Memory B cell (primary cell): Measurements from ENCODE around the gene ERBB4.

Experiments used
- ATAC-seq: fragments of 150-1000 bp; cut with Tn5 transposase; 2 replicates; pipeline ENCODE4 v1.10.0; 2021; ENCODE audit warnings: low read depth, mild to moderate bottlenecking, moderate library complexity
- DNase-seq, 2 donors: peaks; one replicate each; pipeline ENCODE4 v3.0.0; 2022; ENCODE audit warnings: low spot score in 2 of 2
- H3K27ac Mint-ChIP-seq: one replicate; pipeline ENCODE4 v1.8.0; 2022; ENCODE audit warnings: mild to moderate bottlenecking, moderate library complexity, mixed read lengths
- H3K27me3 Mint-ChIP-seq: one replicate; pipeline ENCODE4 v1.8.0; 2022; ENCODE audit warnings: mixed read lengths
- H3K36me3 Mint-ChIP-seq: one replicate; pipeline ENCODE4 v1.8.0; 2022; ENCODE audit warnings: mild to moderate bottlenecking, mixed read lengths
- H3K4me1 Mint-ChIP-seq: one replicate; pipeline ENCODE4 v1.8.0; 2022; ENCODE audit warnings: mixed read lengths
- H3K4me3 Mint-ChIP-seq: one replicate; pipeline ENCODE4 v1.8.0; 2022; ENCODE audit warnings: mild to moderate bottlenecking, moderate library complexity, mixed read lengths
- H3K9me3 Mint-ChIP-seq: one replicate; pipeline ENCODE4 v1.8.0; 2022; ENCODE audit warnings: mixed read lengths

Gene ERBB4

GRCh38 chr2:212428681-212429478 is 109.7 kb downstream of the ERBB4 start:
- H3K4me1 Mint-ChIP-seq, result no peaks in the 10 kb centered on the region
- ATAC-seq (no peak), DNase-seq (no peak)
- H3K36me3 Mint-ChIP-seq, result no peaks in the 10 kb centered on the region
- no peaks in the 10 kb centered on the region for H3K27me3 Mint-ChIP-seq
- H3K27ac Mint-ChIP-seq, result no peak overlapping the region
- H3K4me3 Mint-ChIP-seq, result no peak overlapping the region
- peaks cover 1% of the 10 kb centered on the region for H3K9me3 Mint-ChIP-seq

- Mint-ChIP-seq H3K4me1 (no peaks in the 10 kb centered on the region), H3K36me3 (no peaks in the 10 kb centered on the region), H3K27me3 (no peaks in the 10 kb centered on the region), H3K9me3 (peaks cover 1% of the 10 kb centered on the region), H3K27ac (no peak overlapping the region), H3K4me3 (no peak overlapping the region)
- no peak for ATAC-seq
- DNase-seq, result no peak
Measured at GRCh38 chr2:212427638-212428037, 111.0 kb downstream of the ERBB4 start.

- H3K4me3 Mint-ChIP-seq, result no peak overlapping the region
- no peak overlapping the region for H3K27ac Mint-ChIP-seq
- ATAC-seq (no peak), DNase-seq (no peak)
- peaks cover 1% of the 10 kb centered on the region for H3K9me3 Mint-ChIP-seq
- no peaks in the 10 kb centered on the region for H3K27me3 Mint-ChIP-seq
- no peaks in the 10 kb centered on the region for H3K4me1 Mint-ChIP-seq
- no peaks in the 10 kb centered on the region for H3K36me3 Mint-ChIP-seq
Measured at GRCh38 chr2:212426637-212427412, 111.8 kb downstream of the ERBB4 start.

- no peaks in the 10 kb centered on the region for H3K36me3 Mint-ChIP-seq
- H3K4me1 Mint-ChIP-seq, result no peaks in the 10 kb centered on the region
- no peak overlapping the region for H3K27ac Mint-ChIP-seq
- no peaks in the 10 kb centered on the region for H3K27me3 Mint-ChIP-seq
- H3K9me3 Mint-ChIP-seq, result no peaks in the 10 kb centered on the region
- no peak overlapping the region for H3K4me3 Mint-ChIP-seq
- DNase-seq, result no peak
- no peak for ATAC-seq
Measured at GRCh38 chr2:212424082-212424481, 114.5 kb downstream of the ERBB4 start.

GRCh38 chr2:212423089-212423488 is 115.5 kb downstream of the ERBB4 start:
- ATAC-seq, result no peak
- Mint-ChIP-seq H3K9me3 (no peaks in the 10 kb centered on the region), H3K27ac (no peak overlapping the region), H3K4me1 (no peaks in the 10 kb centered on the region), H3K4me3 (no peak overlapping the region), H3K27me3 (no peaks in the 10 kb centered on the region), H3K36me3 (no peaks in the 10 kb centered on the region)
- DNase-seq, result no peak

GRCh38 chr2:212421556-212422334 is 116.9 kb downstream of the ERBB4 start:
- no peak for DNase-seq
- Mint-ChIP-seq H3K4me1 (no peaks in the 10 kb centered on the region), H3K36me3 (no peaks in the 10 kb centered on the region), H3K9me3 (no peaks in the 10 kb centered on the region), H3K27ac (no peak overlapping the region), H3K27me3 (no peaks in the 10 kb centered on the region), H3K4me3 (no peak overlapping the region)
- ATAC-seq, result no peak

- no peaks in the 10 kb centered on the region for H3K36me3 Mint-ChIP-seq
- no peaks in the 10 kb centered on the region for H3K27me3 Mint-ChIP-seq
- DNase-seq (no peak), ATAC-seq (no peak)
- H3K4me1 Mint-ChIP-seq, result no peaks in the 10 kb centered on the region
- no peaks in the 10 kb centered on the region for H3K9me3 Mint-ChIP-seq
- no peak overlapping the region for H3K27ac Mint-ChIP-seq
- no peak overlapping the region for H3K4me3 Mint-ChIP-seq
Measured at GRCh38 chr2:212416086-212416485, 122.5 kb downstream of the ERBB4 start.

GRCh38 chr2:212414767-212415211 is 123.8 kb downstream of the ERBB4 start:
- Mint-ChIP-seq H3K4me3 (no peak overlapping the region), H3K4me1 (no peaks in the 10 kb centered on the region), H3K9me3 (peaks cover 1% of the 10 kb centered on the region), H3K27ac (no peak overlapping the region), H3K36me3 (no peaks in the 10 kb centered on the region), H3K27me3 (no peaks in the 10 kb centered on the region)
- ATAC-seq (no peak), DNase-seq (no peak)

- no peaks in the 10 kb centered on the region for H3K27me3 Mint-ChIP-seq
- ATAC-seq (no peak), DNase-seq (no peak)
- no peak overlapping the region for H3K27ac Mint-ChIP-seq
- no peak overlapping the region for H3K4me3 Mint-ChIP-seq
- H3K36me3 Mint-ChIP-seq, result no peaks in the 10 kb centered on the region
- H3K9me3 Mint-ChIP-seq, result peaks cover 4% of the 10 kb centered on the region
- no peaks in the 10 kb centered on the region for H3K4me1 Mint-ChIP-seq
Measured at GRCh38 chr2:212409560-212409959, 129.0 kb downstream of the ERBB4 start.

GRCh38 chr2:212408524-212408923 is 130.1 kb downstream of the ERBB4 start:
- no peak for DNase-seq
- H3K27me3 Mint-ChIP-seq, result no peaks in the 10 kb centered on the region
- no peak overlapping the region for H3K27ac Mint-ChIP-seq
- peaks cover 4% of the 10 kb centered on the region for H3K9me3 Mint-ChIP-seq
- no peak for ATAC-seq
- no peaks in the 10 kb centered on the region for H3K4me1 Mint-ChIP-seq
- H3K4me3 Mint-ChIP-seq, result no peak overlapping the region
- no peaks in the 10 kb centered on the region for H3K36me3 Mint-ChIP-seq

GRCh38 chr2:212406716-212407115 is 131.9 kb downstream of the ERBB4 start:
- H3K27me3 Mint-ChIP-seq, result no peaks in the 10 kb centered on the region
- ATAC-seq, result no peak
- no peaks in the 10 kb centered on the region for H3K36me3 Mint-ChIP-seq
- DNase-seq, result no peak
- H3K27ac Mint-ChIP-seq, result no peak overlapping the region
- H3K9me3 Mint-ChIP-seq, result peaks cover 4% of the 10 kb centered on the region
- H3K4me3 Mint-ChIP-seq, result no peak overlapping the region
- H3K4me1 Mint-ChIP-seq, result no peaks in the 10 kb centered on the region

- Mint-ChIP-seq H3K36me3 (no peaks in the 10 kb centered on the region), H3K27ac (no peak overlapping the region), H3K27me3 (no peaks in the 10 kb centered on the region), H3K9me3 (peaks cover 3% of the 10 kb centered on the region), H3K4me3 (no peak overlapping the region), H3K4me1 (no peaks in the 10 kb centered on the region)
- DNase-seq (no peak), ATAC-seq (no peak)
Measured at GRCh38 chr2:212402316-212402715, 136.3 kb downstream of the ERBB4 start.

- Mint-ChIP-seq H3K36me3 (no peaks in the 10 kb centered on the region), H3K4me1 (no peaks in the 10 kb centered on the region), H3K27me3 (no peaks in the 10 kb centered on the region), H3K27ac (no peak overlapping the region), H3K4me3 (no peak overlapping the region), H3K9me3 (no peaks in the 10 kb centered on the region)
- no peak for DNase-seq
- no peak for ATAC-seq
Measured at GRCh38 chr2:212398316-212398715, 140.3 kb downstream of the ERBB4 start.

- Mint-ChIP-seq H3K27ac (no peak overlapping the region), H3K36me3 (no peaks in the 10 kb centered on the region), H3K9me3 (no peaks in the 10 kb centered on the region), H3K27me3 (no peaks in the 10 kb centered on the region), H3K4me1 (no peaks in the 10 kb centered on the region), H3K4me3 (no peak overlapping the region)
- DNase-seq (no peak), ATAC-seq (no peak)
Measured at GRCh38 chr2:212392544-212392943, 146.1 kb downstream of the ERBB4 start.
